Ectodermal cell (in vitro differentiated cells): ENCODE measurements around the gene PFN1.

Source experiments
- H3K27ac ChIP-seq: 2 replicates; pipeline ENCODE4 v1.7.0; 2013; ENCODE audit warnings: mild to moderate bottlenecking, low read depth, low read length; ENCODE audit not compliant: insufficient read depth, poor library complexity, severe bottlenecking
- H3K27me3 ChIP-seq: 2 replicates; pipeline ENCODE4 v1.7.0; 2013; ENCODE audit warnings: mild to moderate bottlenecking, low read length; ENCODE audit not compliant: insufficient read depth, control insufficient read depth, poor library complexity, severe bottlenecking
- H3K36me3 ChIP-seq: one replicate; pipeline ENCODE4 v1.7.0; 2013; ENCODE audit warnings: low read length; ENCODE audit not compliant: control insufficient read depth, insufficient read depth
- H3K4me1 ChIP-seq: one replicate; pipeline ENCODE4 v1.7.0; 2013; ENCODE audit warnings: low read length; ENCODE audit not compliant: control insufficient read depth, insufficient read depth
- H3K4me3 ChIP-seq: 2 replicates; pipeline ENCODE4 v1.7.0; 2013; ENCODE audit warnings: low read depth, low read length, control low read depth; ENCODE audit not compliant: insufficient read depth
- H3K9me3 ChIP-seq: 2 replicates; pipeline ENCODE4 v1.7.0; 2013; ENCODE audit warnings: mild to moderate bottlenecking, low read length, moderate library complexity; ENCODE audit not compliant: control insufficient read depth
- WGBS, 2 experiments: methylation state at CpG; one replicate each; pipeline ENCODE4 v1.1.7; 2013; ENCODE audit warnings: missing lambda C conversion rate in 2 of 2; 5-methylcytosine and 5-hydroxymethylcytosine counted together

The PFN1 gene

GRCh38 chr17:4967539-4968485 lies 19.5 kb upstream of the PFN1 start, which contains the start of gene SPAG7:
Gene SPAG7 (minus strand): TSS chr17:4967817. CDS start chr17:4967804, 13 bp downstream.
- peak within 1 kb of the TSS; percentile 81 for H3K4me3 ChIP-seq
- H3K36me3 ChIP-seq = no peaks in the 10 kb centered on the region
- no peaks in the 10 kb centered on the region for H3K9me3 ChIP-seq
- 5 to 8% methylated on average over 66 of the region's 66 CpGs for WGBS, 2 experiments
- no peaks in the 10 kb centered on the region for H3K27me3 ChIP-seq
- peak within 1 kb of the TSS; percentile 90 for H3K27ac ChIP-seq
- H3K4me1 ChIP-seq = no peaks in the 10 kb centered on the region

DNA sequence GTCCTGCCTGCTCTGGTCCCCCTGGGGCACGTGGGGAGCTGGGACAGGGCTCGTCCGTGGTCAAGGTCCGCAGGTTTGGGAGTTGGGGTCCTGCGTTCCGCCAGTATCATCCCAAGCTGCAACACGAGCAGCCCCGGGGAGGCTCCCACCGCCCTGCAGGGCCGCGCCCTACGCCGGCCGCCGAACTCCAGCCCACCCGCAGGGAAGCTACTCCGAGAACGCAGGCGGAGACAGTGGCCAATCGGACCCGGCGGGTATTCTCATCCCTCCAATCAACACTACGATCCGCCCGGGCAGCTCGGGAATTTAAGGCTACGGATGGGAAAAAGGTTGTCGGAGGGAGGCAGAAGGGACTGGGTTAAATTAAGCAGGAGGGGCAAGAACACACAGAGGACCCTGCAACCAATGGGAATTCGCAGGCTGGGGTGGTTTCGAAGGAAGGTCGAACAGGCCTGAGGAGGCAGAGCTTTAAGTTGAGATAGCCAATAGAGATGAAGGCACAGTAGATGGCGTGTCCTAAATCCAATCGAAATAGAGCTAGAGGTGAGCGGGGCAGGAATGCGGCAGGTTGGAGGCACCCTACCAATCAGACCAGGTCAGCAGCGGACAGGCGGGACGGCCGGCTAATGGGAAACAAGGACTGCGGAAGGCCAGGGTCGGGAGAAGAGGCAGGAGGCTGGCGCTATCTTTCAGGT lies 18.7 kb upstream of the PFN1 start:
- Histone ChIP-seq H3K36me3 (no peaks in the 10 kb centered on the region), H3K27ac (peak overlapping the region; percentile 90)
- WGBS, 2 experiments = 3 to 7% methylated on average over 42 of the region's 42 CpGs

GRCh38 chr17:4965311-4965986 lies 17.1 kb upstream of the PFN1 start:
- Histone ChIP-seq H3K4me1 (no peaks in the 10 kb centered on the region), H3K4me3 (no peak overlapping the region), H3K36me3 (no peaks in the 10 kb centered on the region), H3K27me3 (no peaks in the 10 kb centered on the region), H3K9me3 (no peaks in the 10 kb centered on the region), H3K27ac (no peak overlapping the region)
- 95 to 96% methylated on average over 13 to 15 of the region's 15 CpGs for WGBS, 2 experiments

More for the DNA sequence above, 18.7 kb upstream of the PFN1 start:
- Histone ChIP-seq H3K9me3 (no peaks in the 10 kb centered on the region), H3K4me1 (no peaks in the 10 kb centered on the region), H3K4me3 (peak overlapping the region; percentile 81), H3K27me3 (no peaks in the 10 kb centered on the region)

- Histone ChIP-seq H3K27ac (no peak overlapping the region), H3K27me3 (no peaks in the 10 kb centered on the region), H3K4me3 (no peak overlapping the region), H3K4me1 (no peaks in the 10 kb centered on the region), H3K9me3 (no peaks in the 10 kb centered on the region), H3K36me3 (peaks cover 7% of the 10 kb centered on the region)
- 71 to 77% methylated on average over 9 of the region's 9 CpGs for WGBS, 2 experiments
Measured at GRCh38 chr17:4960279-4960922, 12.1 kb upstream of the PFN1 start.

- 93 to 94% methylated on average over 18 of the region's 18 CpGs for WGBS, 2 experiments
- Histone ChIP-seq H3K4me3 (no peak overlapping the region), H3K27me3 (no peaks in the 10 kb centered on the region), H3K27ac (no peak overlapping the region), H3K9me3 (no peaks in the 10 kb centered on the region), H3K36me3 (peaks cover 7% of the 10 kb centered on the region), H3K4me1 (no peaks in the 10 kb centered on the region)
Measured at GRCh38 chr17:4959261-4959965, 11.1 kb upstream of the PFN1 start.

- H3K9me3 ChIP-seq = no peaks in the 10 kb centered on the region
- peaks cover 3% of the 10 kb centered on the region for H3K4me1 ChIP-seq
- H3K27ac ChIP-seq = no peak overlapping the region
- 91 to 93% methylated on average over 3 of the region's 3 CpGs for WGBS, 2 experiments
- H3K36me3 ChIP-seq = peaks cover 7% of the 10 kb centered on the region
- H3K4me3 ChIP-seq = no peak overlapping the region
- no peaks in the 10 kb centered on the region for H3K27me3 ChIP-seq
Measured at GRCh38 chr17:4958102-4958501, 9.8 kb upstream of the PFN1 start.

- Histone ChIP-seq H3K27ac (no peak overlapping the region), H3K27me3 (no peaks in the 10 kb centered on the region), H3K36me3 (peaks cover 7% of the 10 kb centered on the region), H3K4me1 (peaks cover 10% of the 10 kb centered on the region), H3K9me3 (no peaks in the 10 kb centered on the region), H3K4me3 (no peak overlapping the region)
- WGBS, 2 experiments = 84% methylated on average over 10 of the region's 10 CpGs
Measured at GRCh38 chr17:4956493-4957061, 8.2 kb upstream of the PFN1 start.

- Histone ChIP-seq H3K27me3 (no peaks in the 10 kb centered on the region), H3K36me3 (peaks cover 7% of the 10 kb centered on the region), H3K27ac (no peak overlapping the region), H3K4me1 (peaks cover 17% of the 10 kb centered on the region), H3K4me3 (no peak overlapping the region), H3K9me3 (no peaks in the 10 kb centered on the region)
- WGBS, 2 experiments = 96 to 97% methylated on average over 8 of the region's 8 CpGs
Measured at GRCh38 chr17:4955091-4955490, 6.8 kb upstream of the PFN1 start.

DNA sequence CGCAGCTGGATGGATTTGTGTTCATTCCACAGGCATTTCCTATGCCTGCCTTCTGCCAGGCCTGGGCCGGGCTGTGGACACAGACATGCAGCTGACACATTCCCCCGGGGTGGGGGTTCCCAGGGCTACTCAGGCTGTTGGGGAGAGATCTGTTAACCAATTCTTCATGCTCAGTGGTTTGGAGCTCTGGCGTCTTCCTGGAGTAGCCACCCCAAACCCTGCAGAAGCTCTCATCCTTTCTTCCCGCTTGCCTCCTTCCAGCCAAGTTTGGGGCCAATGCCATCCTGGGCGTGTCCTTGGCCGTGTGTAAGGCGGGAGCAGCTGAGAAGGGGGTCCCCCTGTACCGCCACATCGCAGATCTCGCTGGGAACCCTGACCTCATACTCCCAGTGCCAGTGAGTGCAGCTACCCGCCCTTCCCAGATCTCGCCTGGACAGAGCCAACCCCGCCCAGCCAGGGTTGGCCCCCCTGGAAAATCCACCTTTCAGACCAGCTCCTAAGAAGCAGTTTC lies 5.2 kb upstream of the PFN1 start:
- no peak overlapping the region for H3K4me3 ChIP-seq
- 92 to 93% methylated on average over 14 of the region's 14 CpGs for WGBS, 2 experiments
- peaks cover 17% of the 10 kb centered on the region for H3K4me1 ChIP-seq
- H3K36me3 ChIP-seq = no peaks in the 10 kb centered on the region
- H3K27me3 ChIP-seq = no peaks in the 10 kb centered on the region
- H3K27ac ChIP-seq = no peak overlapping the region
- H3K9me3 ChIP-seq = no peaks in the 10 kb centered on the region
